Loucy (cell line): ENCODE measurements around the gene MBNL2.

ENCODE experiments used
- EZH2phosphoT487 ChIP-seq: fragments of 200-600 bp; IDR thresholded peaks from 2 replicates; pipeline ENCODE4 v1.6.1; 2018; ENCODE audit warnings: antibody characterized with exemption, mild to moderate bottlenecking, moderate library complexity, borderline replicate concordance
- TF ChIP-seq, protein P1 (sequence below): fragments of 200-600 bp; sonication (generic); conservative IDR thresholded peaks from 2 replicates; pipeline ENCODE4 v1.5.1; 2014; ENCODE audit warnings: mild to moderate bottlenecking, antibody characterized with exemption, low read length

- TF ChIP-seq, protein P1, sequence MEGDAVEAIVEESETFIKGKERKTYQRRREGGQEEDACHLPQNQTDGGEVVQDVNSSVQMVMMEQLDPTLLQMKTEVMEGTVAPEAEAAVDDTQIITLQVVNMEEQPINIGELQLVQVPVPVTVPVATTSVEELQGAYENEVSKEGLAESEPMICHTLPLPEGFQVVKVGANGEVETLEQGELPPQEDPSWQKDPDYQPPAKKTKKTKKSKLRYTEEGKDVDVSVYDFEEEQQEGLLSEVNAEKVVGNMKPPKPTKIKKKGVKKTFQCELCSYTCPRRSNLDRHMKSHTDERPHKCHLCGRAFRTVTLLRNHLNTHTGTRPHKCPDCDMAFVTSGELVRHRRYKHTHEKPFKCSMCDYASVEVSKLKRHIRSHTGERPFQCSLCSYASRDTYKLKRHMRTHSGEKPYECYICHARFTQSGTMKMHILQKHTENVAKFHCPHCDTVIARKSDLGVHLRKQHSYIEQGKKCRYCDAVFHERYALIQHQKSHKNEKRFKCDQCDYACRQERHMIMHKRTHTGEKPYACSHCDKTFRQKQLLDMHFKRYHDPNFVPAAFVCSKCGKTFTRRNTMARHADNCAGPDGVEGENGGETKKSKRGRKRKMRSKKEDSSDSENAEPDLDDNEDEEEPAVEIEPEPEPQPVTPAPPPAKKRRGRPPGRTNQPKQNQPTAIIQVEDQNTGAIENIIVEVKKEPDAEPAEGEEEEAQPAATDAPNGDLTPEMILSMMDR, result no peak
- TF ChIP-seq EZH2phosphoT487, result no peak
Observed at GRCh38 chr13:97200081-97200942, 21.8 kb upstream of the MBNL2 start.
